Measurements from ENCODE around the gene KCNH3. TPM values are rescaled to one million over a fixed set of nuclear protein-coding genes. Genes with fewer than 3 reads are reported as not detected.

KCNH3 gene
- total and polyA plus RNA-seq, 2 of the 8 experiments (the other 6 are each of a cell fraction or from before 2014, with no cell fraction given): 0.24 to 0.50 TPM

DNA sequence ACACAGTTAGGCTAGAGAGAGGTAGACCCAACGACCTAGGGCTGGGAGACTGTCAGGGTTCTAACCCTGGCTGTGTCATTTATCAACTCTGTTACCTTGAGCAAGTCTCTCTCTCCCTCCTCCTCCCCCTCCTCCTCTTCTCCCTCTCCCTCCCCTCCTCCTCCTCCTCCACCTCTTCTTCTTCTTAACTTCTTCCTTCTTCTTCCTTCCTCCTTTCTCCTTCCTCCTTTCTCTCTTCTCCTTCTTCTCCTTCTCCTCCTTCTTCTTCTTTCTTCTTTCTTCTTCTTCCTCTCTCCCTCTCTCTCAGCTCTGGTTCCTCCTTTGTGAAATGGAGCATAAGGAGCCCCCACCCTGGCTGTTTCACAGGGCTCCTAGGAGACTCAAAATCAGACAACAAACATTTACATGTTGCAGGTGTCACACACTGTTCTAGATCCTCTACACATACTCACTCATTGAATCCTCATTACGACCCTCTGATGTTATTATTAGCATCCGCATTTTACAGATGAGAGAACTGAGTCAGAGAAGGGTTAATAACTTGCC is 2.2 kb upstream of the KCNH3 start:
- H3K79me1 ChIP-seq (ENCODE audit: low read depth, low read length): no peaks in the 10 kb centered on the region
- peaks cover 53 to 65% (median 62%) of the 10 kb centered on the region in 4 experiments for H3K27me3 ChIP-seq (replicated peaks in 1 of 4; ENCODE audit: control insufficient read depth in 3 of 4, extremely low read depth in 1 of 4, insufficient read depth in 3 of 4, low read length in 3 of 4)
- H4K5ac ChIP-seq (ENCODE audit: insufficient read length, low read depth, low read length): no peak overlapping the region
- no peaks in the 10 kb centered on the region for H3K79me2 ChIP-seq (ENCODE audit: control insufficient read depth in 1 of 2, insufficient read depth in 2 of 2, low read length in 2 of 2)
- H2BK5ac ChIP-seq (ENCODE audit: low read depth, low read length): no peak overlapping the region
- no peak overlapping the region for H2BK120ac ChIP-seq (replicated peaks; ENCODE audit: low read depth, low read length)
- H3K14ac ChIP-seq (ENCODE audit: insufficient read length): no peak overlapping the region
- H3K4ac ChIP-seq (replicated peaks; ENCODE audit: insufficient read length, low read depth, low read length): no peak overlapping the region
- peaks cover 0 to 23% (median 8%) of the 10 kb centered on the region in 4 experiments; a peak in 5 of 7 replicates for H3K4me1 ChIP-seq (replicated peaks in 1 of 4; ENCODE audit: control insufficient read depth in 3 of 4, insufficient read depth in 4 of 4, low read length in 3 of 4)
- H2BK12ac ChIP-seq (ENCODE audit: low read depth, low read length): no peak overlapping the region
- H2AK5ac ChIP-seq (ENCODE audit: low read depth, low read length): 0 out of 2 replicates have a peak overlapping the region, but pooled peaks have one; percentile 16
- H3K23me2 ChIP-seq (ENCODE audit: low read depth, low read length): peaks cover 9% of the 10 kb centered on the region
- H3K23ac ChIP-seq (ENCODE audit: insufficient read length): no peak overlapping the region
- FAIRE-seq: no peak
- no peak overlapping the region for H3K27ac ChIP-seq (ENCODE audit: low read depth, low read length)
- no peak overlapping the region for H2BK15ac ChIP-seq (ENCODE audit: low read length)
- H2AFZ ChIP-seq (ENCODE audit: low read length): no peak overlapping the region
- peak overlapping the region in 1 of 2 experiments; percentile 95; a peak in 1 of 4 replicates for H3K4me2 ChIP-seq (ENCODE audit: insufficient read depth in 1 of 2, low read depth in 2 of 2, low read length in 2 of 2)
- H3K18ac ChIP-seq (ENCODE audit: extremely low read depth, low read length): no peak overlapping the region
- H4K20me1 ChIP-seq (replicated peaks in 1 of 2; ENCODE audit: control insufficient read depth in 1 of 2, insufficient read depth in 2 of 2, low read length in 2 of 2): peaks cover 2 to 9% of the 10 kb centered on the region in 2 experiments
- WGBS, 2 experiments (ENCODE audit: extremely low coverage in 1 of 2, insufficient coverage in 1 of 2, insufficient read length in 1 of 2, insufficient replicate concordance in 2 of 2, low coverage in 1 of 2, low lambda C conversion rate in 2 of 2, missing lambda C conversion rate in 1 of 2): 58% methylated on average over 3 of the region's 3 CpGs; no CpG with 5 or more reads in 1 of the 2 experiments
- no peak overlapping the region for H3K4me3 ChIP-seq (ENCODE audit: extremely low read depth in 1 of 4, insufficient read depth in 2 of 4, low read depth in 3 of 4, low read length in 4 of 4)
- no peak overlapping the region for H4K91ac ChIP-seq (replicated peaks; ENCODE audit: insufficient read length, low read length)
- H3K56ac ChIP-seq (replicated peaks; ENCODE audit: insufficient read length, low read depth, low read length): no peak overlapping the region
- H3K36me3 ChIP-seq (ENCODE audit: control insufficient read depth in 2 of 4, insufficient read depth in 4 of 4, low read length in 3 of 4): peaks cover 0 to 6% (median 0%) of the 10 kb centered on the region in 4 experiments; a peak in 1 of 8 replicates
- no peak overlapping the region for H2BK20ac ChIP-seq (ENCODE audit: low read length)
- CTCF ChIA-PET (ENCODE audit: partially characterized antibody): interaction anchor here (0.6 to 7.8 kb wide), 16 partner anchors 11 to 248 kb away, joined by 3 to 91 read pairs (median 6); partner anchors contain the start of genes DNAJC22, PRPF40B and PRPH
- H3K9ac ChIP-seq (replicated peaks in 1 of 4; ENCODE audit: extremely low read depth in 1 of 4, low read depth in 3 of 4, low read length in 3 of 4): no peak overlapping the region
- no peak for DNase-seq (ENCODE audit: low read depth in 1 of 2, low spot score in 2 of 2)
- POLR2A ChIA-PET (ENCODE audit: partially characterized antibody): interaction anchor here (0.7 to 2.1 kb wide), 4 partner anchors 31 to 205 kb away, joined by 3 to 5 read pairs (median 4); partner anchors contain the start of genes DNAJC22, MCRS1 and SPATS2
- no peaks in the 10 kb centered on the region for H3K9me3 ChIP-seq (ENCODE audit: insufficient read depth in 2 of 2, low read depth in 1 of 2, low read length in 1 of 2)
- H4K8ac ChIP-seq (ENCODE audit: extremely low read depth, insufficient read depth, low read length): no peak overlapping the region
- TF ChIP-seq BACH1 (IDR thresholded peaks at IDR 0.05; ENCODE audit: low read length): no peak
- TF ChIP-seq, protein P1, sequence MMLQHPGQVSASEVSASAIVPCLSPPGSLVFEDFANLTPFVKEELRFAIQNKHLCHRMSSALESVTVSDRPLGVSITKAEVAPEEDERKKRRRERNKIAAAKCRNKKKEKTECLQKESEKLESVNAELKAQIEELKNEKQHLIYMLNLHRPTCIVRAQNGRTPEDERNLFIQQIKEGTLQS (IDR thresholded peaks at IDR 0.05; ENCODE audit: insufficient read depth, low read depth, low read length): no peak

Measured in H1 (cell line).